ENCODE results near the gene ATP8A2.

GRCh38 chr13:25731037-25731436, 359.3 kb downstream of the ATP8A2 start:
- TF ChIP-seq CTCF (IDR thresholded peaks at IDR 0.05) (no peak), POLR2AphosphoS5 (IDR thresholded peaks at IDR 0.05) (no peak)
